ENCODE data around the gene GET4.

GET4 gene

DNA sequence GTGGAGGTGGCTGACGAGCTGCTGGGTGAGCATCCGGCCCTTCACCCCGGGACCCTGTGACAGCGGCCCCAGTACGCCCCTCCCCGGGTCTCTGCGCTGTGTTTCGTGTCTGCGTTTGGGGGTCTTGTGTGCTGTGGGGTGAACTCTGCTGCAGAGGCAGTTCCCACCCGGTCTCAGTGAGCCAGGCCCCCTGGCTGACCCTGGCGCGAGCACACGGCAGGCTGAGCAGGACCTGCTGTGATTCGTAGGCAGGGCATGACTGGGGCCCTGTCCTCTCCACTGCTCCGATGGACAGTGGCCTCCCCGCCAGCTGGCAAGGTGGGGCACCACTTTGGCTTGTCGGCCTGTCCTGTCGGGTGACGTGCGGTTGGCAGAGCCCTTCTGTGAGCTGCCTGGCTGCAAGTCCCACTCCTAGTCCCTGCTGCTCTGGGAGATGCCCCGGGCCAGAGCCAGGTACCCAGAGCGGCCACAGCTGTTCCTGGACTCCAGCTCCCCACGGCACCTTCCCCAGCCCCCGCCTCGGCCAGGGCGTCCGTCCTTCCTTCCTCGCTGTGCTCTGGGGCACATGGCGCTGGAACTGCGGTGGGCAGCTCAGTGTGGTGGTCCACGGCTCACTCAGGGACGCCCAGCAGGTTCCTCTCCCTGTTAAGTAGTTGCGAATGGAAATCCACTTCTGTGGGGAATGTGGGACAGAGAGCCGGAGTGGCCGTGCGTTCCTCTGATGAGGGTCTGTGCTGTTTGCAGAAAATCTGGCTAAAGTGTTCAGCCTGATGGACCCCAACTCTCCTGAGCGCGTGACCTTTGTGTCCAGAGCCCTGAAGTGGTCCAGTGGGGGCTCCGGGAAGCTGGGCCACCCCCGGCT, 10.5 kb downstream of the GET4 start:
- no peak for DNase-seq

DNA sequence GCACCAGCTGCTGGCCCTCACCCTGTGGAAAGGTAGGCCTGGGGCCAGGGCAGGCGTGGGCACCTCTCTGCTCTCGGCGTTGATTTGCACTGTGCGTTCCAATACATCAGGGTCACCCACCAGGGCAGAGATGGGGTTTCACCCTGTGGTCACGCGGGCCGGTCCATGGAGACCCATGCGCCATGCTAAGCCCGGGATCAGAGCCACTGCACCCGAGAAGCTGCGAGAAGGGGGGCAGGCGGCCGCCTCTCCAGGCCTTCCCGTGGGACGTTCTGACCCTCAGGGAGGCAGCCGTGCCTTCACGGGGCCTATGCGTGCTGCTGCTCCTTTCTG, 11.1 kb downstream of the GET4 start:
- DNase-seq = no peak

DNA sequence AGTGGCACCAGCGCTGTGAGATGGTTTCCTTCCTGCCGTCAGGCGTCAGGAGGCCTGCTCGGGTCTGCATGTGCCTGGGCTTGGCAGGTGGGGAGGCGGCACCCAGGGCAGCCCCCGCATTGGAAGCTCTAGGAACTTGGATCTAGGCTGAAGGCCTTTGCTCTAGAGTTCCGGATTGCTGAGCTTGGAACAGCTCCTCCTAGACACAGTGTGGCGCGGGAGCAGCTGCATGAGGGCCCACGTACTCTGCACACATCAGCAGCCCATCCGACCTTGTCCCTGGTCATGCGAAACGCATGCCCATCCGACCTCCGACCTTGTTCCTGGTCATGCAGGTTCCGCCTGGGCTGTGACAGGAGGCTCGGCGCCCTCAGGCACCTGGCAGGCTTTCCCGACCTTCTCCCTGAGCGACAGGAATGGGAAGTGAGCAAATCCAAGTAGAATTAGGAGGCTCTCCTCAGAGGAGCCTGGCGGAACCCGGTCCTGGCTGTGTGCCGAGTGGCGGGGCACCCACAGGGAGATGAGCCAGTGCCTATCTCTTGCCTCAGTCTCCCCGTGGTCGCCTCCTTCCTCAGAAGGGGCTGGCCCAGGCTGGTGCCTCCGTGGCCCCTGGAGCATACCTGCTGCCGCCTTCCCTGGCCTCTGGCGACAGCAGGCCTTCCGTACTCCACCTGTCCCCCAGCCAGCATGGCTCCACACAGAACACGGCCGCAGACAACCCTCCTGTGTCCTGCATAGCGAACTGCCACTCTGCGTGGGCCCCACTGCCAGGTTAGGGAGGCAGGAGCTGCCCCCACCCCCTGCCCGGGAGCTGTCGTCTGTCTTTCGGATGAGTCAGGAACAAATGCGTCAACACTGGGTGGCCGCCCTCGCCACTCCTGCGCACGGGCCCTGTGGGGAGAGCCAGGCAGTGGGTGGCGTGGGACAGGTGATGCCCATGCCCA, 12.0 kb downstream of the GET4 start:
- DNase-seq = no peak

DNA sequence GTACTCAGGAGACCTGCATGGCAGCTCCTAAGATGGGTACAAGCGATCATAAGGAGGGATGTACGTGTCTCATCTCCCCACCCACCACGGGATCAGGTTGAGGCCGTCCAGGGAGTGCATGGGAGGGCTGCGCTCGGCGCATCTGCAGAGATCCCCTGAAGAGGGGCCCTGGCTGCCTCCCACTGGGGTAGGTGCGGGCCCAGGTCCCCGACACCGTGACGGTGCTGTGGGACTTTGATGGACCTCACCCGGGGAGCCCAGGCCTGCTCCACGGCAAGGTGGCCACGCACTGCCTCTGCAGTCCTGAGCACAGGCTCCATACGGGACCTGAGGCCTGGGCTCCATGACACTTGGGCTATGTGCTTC, 12.7 kb downstream of the GET4 start:
- no peak for DNase-seq

DNA sequence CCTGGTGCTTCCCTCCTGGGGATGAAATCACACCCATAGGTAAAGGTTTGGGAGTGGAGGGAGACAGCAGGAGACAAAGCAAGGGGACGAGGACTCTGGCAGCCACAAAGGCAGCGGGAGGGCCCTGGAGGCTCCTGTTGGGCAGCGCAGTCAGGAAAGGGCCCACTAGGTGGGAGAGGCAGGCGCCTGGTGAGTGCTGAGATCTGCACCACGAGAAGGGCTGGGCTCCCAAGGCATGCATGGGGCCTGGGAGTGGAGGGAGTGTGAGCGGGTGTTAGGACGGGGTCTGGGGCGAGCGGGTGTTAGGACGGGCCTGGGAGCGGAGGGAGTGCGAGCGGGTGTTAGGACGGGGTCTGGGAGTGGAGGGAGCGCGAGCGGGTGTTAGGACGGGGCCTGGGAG, 13.0 kb downstream of the GET4 start:
- DNase-seq = no peak

DNA sequence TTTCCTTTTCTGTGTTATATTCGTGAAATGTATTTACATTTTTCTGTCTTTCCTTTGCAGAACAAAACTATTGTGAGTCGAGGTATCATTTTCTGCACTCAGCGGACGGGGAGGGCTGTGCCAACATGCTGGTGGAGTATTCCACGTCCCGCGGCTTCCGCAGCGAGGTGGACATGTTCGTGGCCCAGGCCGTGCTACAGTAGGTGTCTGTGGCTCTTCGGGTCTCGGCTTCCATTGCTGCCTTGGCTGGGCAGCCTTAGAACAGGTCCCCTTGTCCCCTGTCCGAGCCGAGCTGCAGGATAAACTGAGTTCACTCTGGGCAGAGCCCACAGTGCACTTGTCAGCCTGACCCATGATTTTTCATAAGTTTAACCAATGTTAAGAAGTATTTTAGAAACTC, 14.5 kb downstream of the GET4 start:
- no peak for DNase-seq

DNA sequence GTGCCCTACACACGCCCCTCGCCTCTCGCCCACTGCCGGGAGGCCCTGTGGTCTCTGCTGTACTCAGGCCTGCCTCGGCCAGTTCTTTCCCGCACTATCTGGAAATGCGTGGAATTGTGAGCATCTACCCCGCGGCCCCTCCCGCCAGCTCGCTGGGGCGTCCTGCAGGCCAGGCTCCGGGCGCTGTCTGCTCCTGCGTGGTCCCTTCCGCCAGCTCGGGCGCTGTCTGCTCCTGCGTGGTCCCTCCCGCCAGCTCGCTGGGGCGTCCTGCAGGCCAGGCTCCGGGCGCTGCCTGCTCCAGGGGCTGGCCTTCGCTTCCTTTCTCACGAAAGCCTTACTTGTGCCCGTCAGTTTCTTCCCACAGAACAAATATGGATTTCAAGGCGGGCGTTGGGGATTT, 14.9 kb downstream of the GET4 start:
- DNase-seq = no peak

DNA sequence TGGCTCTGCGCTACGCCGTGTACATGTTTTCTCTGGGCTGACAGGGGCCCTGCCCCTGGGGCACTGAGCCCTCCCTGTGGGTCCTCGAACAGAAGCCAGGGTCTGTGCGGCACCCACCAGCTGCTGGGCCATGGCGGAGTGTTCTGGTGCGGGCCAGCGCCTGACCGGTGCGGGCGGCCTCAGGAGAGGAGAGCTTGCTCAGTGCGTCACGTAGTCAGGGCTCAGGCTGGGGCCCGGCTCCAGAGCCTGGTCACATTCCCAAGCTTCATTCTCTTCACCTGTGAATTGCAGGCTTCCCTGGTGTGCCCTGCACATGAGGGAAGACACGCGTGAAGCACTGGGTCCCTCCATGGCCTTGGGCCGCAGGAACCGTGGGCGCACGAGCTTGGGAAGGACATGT, 15.5 kb downstream of the GET4 start:
- DNase-seq = no peak

DNA sequence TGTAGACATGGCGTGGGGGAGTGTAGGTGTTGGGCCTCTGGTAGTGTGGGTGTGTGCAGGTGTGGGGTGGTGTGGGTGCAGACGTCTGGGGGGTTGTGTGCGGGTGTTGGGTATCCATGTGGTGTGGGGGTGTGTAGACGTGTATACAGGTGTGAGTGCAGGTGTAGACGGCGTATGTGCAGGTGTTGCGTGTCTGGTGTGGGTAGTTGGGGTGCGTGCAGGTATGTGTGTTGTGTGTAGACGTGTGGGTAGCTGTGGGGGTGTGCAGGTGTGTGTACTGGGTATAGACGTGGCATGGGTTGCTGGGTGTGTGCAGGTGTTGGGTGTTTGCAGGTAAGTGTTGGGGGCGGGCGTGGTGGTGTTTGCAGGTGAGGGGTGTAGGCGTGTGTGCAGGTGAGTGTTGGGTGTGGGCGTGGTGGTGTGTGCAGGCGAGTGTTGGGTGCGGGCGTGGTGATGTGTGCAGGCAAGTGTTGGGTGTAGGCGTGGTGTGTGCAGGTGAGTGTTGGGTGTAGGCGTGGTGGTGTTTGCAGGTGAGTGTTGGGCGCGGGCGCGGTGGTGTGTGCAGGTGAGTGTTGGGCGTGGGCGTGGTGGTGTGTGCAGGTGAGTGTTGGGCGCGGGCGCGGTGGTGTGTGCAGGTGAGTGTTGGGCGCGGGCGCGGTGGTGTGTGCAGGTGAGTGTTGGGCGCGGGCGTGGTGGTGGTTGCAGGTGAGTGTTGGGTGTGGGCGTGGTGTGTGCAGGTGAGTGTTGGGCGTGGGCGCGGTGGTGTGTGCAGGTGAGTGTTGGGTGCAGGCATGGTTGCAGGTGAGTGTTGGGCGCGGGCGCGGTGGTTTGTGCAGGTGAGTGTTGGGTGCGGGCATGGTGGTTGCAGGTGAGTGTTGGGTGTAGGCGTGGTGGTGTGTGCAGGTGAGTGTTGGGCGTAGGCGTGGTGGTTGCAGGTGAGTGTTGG, 16.6 kb downstream of the GET4 start:
- no peak for DNase-seq

DNA sequence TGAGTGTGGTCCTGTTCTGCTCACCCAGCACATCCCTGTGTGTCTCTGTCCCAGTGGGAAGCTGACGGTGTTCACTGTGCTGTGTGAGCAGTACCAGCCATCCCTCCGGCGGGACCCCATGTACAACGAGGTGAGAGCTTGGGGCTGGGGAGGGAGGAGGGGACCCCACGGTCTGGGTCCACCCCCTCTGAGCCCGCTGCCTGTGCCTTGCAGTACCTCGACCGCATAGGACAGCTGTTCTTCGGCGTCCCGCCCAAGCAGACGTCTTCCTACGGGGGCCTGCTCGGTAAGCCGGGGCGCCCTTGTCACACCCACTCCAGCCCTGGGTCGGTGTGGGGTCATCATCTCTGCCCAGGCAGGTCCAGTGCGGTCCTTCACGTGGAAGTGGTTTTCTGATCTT, 17.3 kb downstream of the GET4 start:
- no peak for DNase-seq

DNA sequence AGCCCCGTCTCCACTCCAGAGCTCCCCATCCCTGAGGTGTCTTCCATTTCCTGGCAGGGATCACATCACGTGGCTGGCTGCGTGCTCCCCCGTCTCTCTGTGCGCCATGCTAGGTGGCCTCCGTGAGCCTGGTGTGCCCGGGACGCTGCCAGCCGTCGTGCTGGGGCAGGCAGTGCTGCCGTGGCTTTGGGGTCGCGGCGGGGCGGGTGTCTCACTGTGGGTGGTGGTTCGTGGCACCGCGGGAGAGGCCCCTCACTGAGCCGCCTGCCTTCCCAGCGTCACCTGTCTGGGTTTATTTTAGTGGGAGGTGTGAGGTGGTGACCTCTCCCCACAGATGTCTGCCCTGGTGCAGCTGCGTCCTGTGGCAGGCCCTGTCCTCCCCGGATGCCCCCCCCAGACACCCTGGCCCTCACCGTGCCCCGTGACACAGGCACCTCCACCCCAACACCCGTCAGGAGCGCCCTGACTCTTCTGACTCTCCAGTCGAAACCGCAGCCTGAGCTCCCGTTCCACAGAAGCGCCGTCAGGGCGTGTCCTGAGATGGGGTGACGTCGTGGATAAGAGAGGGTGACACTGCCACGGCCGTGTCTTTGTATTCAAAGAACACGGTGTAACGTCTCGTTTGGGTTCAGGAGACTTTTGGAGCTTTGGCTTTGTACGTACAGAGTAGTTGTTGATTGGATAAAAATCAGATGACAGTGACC, 18.0 kb downstream of the GET4 start:
- no peak for DNase-seq

DNA sequence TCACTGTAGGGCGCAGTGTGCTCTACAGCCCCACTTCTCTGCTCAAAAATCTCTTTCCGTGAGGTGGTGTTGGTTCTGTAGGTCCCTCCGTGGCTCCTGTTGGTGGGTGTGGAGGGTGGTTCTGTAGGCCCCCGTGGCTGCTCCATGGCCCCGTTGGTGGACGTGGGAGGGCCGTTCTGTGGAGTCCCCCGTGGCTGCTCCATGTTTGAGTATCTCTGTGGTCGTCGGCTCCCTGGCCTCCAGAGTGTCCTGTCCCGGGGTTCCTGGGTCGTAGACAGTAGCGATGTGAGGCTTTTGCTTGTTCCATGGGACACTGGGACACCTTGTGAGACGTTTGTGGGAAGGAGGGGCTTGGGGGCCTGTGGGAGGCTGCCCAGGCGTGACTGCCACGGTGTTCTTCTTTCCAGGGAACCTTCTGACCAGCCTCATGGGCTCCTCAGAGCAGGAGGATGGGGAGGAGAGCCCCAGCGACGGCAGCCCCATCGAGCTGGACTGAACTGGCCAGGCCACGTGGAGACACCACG, 18.6 kb downstream of the GET4 start:
- DNase-seq = no peak

DNA sequence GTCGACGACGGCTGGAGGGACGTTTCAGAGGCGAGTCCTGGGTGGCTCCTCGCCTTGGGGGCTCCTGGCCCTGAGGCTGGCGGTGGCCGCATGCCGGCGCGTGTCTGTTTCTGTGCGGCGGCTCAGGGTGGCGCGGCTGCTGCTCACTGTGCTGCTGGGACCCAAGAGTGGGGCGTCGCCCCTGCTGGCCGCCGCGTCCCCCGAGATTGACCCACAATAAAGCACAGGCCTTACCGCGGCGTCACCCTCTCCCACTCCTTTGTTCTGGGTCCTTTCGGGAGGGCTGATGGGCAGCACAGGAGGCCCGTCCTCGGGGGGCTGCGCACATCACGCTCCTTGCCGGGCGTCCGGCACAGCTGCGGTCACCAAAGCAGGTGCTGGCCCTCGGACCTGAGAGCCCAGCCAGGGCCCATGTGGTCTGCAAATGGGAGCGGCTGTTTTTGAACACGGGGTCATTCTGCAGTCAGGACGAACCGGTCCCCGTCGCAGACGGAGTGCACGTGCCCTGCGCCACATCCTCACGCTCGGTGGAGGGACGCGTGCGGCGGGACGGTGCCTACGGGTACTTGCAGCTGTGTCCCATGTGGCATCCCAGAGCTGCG, 19.2 kb downstream of the GET4 start:
- DNase-seq = no peak

DNA sequence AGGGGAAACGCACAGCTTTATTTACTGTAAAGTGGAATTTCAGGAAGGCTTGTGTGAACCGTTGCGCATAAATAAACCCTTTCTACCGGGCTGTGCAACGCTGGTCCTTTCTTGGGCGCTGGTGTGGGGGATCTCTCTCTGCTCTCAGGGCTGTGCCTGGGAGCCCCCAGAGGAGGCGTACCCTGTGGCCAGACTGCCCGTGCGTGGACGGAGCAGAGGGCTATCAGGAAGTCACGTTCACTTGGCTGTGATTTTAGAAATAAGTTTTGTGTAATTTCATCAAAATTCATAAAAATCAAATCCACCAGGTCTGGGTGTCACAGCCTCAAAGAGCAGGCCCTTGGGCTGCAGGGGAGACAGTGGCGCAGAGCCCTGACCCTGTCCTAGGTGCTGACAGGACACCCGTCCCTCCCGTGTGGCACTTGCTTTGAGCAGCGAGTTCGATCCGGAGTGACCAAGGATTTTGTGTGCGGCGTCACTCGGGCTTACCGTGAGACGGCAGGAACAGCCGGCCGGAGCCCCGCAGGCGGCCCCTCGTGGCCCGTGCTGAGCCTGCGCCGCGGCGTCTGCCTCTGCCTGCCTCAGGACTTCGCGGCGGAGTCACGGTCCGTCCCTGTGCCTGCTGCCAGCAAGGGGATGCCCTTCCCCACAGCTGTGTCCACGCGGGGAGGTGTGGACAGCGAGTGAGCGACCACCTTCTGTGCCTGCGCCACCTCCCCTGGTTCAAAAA, 20.2 kb downstream of the GET4 start:
- no peak for DNase-seq

DNA sequence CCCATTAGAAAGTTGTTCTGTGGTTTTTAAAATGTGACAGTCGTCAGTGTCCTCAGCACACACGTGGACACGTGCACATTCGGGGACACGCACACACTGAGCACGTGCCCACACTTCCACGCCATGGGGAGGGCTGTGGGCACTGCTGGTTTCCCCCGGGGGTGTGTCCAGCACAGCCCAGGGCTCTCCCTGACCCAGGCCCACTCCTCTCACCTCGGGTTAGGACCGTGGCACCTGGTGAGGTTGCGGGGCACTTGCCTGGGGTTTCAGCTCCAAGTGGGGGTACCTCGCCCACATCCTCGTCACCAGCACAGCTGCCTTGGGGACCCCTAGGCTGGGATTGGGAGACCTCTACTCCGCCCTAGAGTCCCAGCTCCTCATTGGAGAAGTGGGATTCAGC, 20.7 kb downstream of the GET4 start:
- DNase-seq = no peak

DNA sequence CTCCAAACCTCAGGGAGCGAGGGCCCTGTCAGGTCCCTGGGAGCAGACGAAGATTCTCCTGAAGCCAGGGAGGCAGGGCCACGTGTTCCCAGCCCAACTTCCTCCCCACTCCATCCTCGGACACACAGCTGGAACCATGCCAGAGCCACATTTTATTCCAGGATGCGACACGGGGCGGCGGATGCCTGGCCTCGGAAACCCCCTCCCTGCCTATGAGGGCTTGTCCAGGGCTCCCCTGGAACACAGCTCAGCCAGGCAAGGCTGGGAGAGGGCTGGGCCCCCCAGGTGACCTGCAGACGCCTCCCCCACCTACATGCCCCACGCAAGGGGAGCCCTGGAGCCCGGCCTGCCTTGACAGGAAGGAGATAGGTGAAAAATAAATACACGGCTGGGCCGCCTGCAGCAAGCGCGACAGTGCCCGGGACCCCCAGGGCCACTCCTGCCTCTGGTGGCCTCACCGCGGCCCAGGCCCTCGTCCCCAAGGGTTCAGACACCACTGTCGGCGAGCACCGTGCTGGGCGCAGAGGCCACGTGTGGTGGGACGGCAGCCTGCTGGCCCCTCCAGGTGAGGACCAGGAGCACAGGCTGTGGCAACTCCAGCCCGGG, 21.5 kb downstream of the GET4 start:
- DNase-seq = no peak

DNA sequence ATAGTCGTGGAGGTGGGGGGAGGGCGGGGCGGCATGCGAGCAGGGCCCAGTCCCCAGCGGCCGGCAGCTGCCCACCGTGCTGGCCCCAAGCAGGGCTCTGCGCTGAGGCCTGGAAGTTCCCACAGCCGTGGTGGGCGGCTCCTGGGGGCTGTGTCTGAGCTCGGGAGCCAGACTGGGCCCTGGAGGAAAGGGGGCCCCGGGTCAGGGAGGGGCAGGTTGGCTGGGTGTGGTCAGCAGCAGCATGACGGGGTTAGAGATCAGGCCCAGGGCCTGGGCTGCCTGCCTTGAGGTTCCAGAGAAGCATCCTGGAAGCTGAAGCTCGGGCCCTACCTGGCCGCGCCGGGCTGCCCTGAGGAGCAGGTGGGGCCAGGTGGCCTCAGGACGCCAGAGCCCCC, 22.1 kb downstream of the GET4 start:
- no peak for DNase-seq

DNA sequence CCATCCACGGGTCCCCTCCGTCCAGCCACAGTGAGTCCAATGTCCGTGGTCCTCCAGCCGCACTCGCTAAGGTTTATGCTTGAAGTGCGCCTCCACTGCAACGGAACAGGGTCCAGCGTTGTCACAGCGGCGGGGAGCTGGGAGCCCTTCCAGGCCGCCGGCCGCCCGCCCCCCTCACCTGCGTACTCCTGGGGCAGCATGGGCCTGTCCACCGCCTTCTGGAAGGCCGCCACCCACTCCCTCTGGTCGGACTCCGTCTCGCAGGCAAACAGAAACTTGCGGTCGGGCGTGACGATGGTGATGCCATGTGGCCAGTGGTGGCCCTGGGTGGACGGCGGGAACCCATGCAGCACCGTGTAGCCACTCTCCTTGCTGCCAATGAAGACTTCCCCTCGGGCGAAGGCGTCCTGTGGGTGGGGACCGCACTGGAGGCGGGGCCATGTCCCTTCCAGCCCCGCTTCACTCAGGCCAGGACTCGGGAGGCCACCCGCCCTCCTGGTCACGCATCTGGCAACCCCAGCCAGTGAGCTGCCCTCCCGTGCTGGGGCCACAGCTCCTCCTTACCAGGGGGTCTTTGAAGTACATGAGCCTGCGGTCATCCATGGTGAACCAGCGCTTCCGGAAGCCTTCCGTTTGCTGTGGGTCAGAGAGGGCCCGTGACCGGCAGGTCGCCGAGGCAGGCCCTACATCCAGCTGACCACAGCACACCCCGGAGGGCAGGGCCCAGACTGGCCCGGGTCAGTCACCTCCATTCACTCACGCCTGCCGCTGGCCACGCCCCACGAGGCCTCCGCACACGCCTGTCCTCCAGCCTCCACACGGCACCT, 22.7 kb downstream of the GET4 start:
- no peak for DNase-seq

DNA sequence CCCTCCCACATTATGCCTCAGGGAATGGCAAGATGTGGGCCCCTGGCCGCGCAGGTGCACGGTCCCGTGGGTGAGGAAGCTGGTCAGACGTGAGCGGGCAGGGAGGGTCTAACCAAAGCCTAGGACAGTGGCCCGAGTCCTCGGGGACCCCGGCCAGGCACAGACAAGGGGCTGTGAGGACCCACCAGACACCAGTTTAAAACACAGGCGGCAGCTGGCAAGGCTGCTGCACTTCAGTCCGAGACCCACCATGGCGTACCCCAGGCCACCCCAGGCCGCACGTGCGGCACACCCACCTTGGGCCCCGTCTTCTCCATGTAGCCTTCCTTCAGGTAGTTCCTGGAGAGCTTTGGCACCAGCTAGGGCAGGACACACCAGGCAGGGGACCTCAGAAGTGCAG, 23.5 kb downstream of the GET4 start:
- no peak for DNase-seq

All from fibroblast of skin of scalp (primary cell).